GOT3 (cell line): ENCODE data around the gene MTMR8.
"Not testable (repeated sequence)": the region's sequence is repeated elsewhere in the genome, so short reads cannot be mapped to it uniquely, and the experiment has no call there.

Source experiments
- DNase-seq: peaks from one replicate; lab custom pipeline; 2025; ENCODE audit warnings: mixed read lengths; lab: John Stamatoyannopoulos, UW

Gene MTMR8

DNA sequence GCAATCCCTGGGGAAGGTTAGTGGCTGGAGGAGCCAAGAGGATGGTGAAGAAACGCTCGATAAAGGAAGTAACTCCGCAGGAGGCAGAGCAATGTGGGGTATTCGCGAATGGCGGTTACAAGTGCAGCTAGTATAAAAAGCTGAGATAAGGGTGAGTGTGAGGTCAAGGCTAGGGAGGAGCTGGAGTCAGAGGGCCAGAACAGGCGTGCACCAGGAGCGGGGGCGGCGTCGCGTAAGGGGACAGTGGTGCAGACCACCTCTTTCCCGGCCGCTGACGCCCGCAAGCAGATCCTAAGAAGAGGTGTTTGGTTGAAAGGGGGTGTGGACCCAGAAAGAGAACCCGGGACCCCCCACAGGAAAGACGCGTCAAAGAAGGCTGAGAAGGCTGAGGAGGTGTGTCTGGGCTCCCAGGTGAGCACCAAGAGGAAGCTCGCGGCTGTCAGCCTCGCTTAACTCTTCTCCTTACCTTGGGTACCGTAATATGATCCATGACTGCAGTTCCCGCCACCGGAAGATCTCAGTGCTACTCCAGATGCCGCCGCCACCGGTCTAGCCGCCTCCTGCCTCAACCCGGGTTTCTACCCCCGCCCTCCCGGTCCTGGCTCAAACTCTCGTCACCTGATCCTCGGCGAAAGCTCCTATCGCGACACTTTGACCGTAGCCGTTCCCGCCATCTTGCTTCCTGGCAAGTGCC is at the start of gene MTMR8:
MTMR8 (minus strand) TSS at position 579 of the 694 bp plus-strand sequence; CDS start at position 490, 89 bp downstream.
- DNase-seq: no peak

DNA sequence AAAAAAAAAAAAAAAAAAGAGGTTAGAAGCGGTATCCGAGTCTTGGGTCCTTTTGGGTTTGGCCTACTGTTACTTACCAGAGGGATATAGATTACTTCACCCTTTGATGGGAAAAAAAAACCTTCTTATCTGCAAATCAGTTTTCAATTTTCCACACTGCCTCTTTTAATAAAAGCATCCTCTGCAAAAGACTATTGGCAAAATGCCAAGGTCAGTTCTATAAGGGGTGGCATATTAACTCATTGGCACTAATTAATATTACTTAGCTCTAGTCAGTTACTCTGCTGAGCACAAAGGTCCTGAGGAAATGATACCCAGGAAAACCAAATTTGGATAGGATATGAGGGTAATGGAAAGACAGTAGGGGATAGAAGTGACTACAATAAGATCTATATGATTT is 44.3 kb upstream of the MTMR8 start:
- DNase-seq: no peak

DNA sequence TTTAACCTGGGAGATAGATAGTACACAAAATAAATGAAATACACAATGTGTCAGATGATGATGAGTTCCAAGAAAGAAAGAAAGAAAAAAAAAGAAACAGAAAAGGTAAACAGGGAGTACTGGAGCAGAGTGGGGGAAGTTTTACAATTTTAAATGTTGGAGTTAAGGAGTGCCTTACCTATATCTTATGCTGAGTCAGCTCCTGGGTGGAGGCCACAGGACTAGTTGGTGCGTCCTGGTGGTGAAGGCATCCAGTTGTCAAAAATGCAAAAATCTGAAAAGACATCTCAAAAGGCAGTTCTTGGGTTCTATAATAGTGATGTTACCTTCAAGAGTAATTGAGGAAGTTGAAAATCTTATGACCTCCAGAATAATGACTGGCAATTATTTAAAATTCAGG is 42.4 kb upstream of the MTMR8 start:
- DNase-seq: no peak

DNA sequence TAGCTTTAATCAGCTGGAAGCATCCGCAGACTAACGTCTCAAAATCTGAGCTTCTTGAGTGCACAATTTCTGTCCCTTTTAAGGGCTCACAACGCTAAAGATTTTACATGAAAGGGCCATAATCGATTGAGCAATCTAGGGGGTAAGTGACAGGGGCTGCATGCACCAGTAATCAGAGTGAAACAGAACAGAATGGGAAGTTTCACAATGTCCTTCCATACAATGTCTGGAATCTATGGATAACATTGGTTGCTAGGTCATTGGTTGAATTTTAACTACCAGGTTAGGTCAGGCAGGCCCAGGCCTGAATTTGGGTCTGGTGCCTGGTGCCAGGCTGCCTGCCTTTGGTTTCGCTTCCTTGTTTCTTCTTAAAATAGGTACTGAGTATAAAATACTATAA is 42.0 kb upstream of the MTMR8 start:
- DNase-seq: no peak

DNA sequence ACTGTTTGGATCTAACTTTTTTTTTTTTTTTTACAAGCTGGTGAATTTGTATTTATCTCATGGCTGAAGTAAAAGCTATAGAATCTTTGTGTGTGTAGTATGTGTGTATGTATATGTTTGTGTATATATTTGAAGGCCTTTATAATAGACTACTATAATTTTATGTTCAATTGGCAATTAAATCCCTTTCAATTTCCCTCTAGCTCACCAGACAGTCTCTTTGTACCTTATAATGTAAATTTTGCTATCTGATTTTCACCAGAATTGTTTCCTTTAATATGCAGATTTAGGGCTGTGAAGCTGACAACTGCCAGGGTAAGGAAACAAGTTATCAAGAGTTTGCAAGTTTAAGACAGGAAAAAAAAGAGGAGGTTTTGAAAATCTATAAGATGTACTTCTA is 33.1 kb upstream of the MTMR8 start:
- DNase-seq: no peak

DNA sequence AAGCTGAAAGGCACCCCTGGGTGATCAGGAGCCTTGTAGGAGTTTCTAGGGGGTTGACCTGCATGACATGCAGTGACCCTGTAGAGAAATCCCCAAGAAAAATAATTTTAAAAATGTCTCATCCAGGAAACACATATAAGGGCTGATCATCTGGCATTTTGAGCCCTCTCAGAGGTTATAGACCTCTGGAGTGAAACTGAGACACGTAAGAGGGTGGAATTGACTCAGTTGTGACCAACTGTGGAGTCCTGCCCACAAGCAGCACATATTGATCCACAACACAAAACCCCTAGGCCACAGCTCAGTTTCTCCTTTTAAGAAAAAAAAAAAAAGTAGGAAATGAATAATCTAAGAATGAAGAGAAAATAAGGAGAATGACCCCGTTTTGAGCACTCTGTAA is 32.5 kb upstream of the MTMR8 start:
- no peak for DNase-seq

DNA sequence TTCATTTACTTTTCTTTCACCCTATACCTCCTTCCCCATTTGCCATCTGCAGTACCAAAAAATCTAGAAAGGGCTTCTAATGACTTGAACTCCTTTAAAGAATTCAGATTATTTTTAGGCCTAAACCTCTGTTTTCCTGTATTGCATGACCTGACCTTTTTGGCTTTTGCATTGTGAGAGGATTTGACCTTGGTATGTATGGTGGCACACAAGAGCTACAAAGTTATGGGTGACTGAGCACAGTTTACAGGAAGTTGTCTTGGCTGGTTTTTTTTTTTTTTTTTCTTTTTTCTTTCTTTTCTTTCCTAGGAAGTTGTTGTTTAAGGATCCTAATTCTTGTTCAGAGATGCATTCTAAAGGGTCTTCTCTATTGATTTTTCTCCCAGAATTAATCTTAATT is 32.0 kb upstream of the MTMR8 start:
- DNase-seq: no peak

DNA sequence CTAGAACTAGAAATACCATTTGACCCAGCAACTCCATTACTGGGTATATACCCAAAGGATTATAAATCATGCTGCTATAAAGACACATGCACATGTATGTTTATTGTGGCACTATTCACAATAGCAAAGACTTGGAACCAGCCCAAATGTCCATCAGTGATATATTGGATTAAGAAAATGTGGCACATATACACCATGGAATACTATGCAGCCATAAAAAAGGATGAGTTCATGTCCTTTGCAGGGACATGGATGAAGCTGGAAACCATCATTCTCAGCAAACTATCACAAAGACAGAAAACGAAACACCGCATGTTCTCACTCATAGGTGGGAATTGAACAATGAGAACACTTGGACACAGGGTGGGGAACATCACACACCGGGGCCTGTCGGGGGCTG is 14.5 kb upstream of the MTMR8 start:
- DNase-seq: not testable (repeated sequence)

DNA sequence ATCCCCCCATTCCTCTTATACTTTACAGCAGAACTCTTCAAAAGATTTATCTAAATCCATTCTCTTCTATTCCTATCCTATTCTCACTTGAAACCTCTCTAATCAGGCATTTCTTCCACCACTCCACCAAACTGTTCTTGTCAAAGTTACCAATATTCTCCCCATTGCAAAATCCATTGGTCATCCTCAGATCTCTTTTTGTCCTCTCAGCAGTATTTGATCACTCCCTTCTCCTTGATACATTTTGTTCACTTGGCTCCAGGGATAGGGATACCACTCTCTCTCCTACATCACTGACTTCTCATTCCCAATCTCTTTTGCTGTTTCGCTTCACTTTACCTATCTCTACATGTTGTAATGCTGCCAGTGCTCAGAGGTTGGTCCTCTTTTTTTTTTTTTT is 2.8 kb upstream of the MTMR8 start:
- no peak for DNase-seq

DNA sequence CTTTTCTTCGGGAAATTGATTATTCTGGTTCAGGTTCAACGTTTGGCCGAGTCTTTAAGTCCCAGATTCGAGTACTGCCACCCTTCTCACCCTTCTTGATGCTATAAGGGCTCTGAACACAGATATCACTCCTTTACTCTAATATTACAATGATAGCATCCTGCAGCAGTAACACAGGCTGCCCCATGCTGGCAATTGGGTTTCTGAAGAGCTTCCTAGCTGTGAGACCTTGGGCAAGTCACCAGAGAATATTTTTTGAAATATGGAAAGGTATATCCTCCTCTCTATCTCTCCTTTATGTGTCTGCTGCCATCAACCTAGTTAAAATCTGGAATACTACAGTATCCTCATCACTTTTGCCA is 297 bp upstream of the MTMR8 start:
- no peak for DNase-seq

DNA sequence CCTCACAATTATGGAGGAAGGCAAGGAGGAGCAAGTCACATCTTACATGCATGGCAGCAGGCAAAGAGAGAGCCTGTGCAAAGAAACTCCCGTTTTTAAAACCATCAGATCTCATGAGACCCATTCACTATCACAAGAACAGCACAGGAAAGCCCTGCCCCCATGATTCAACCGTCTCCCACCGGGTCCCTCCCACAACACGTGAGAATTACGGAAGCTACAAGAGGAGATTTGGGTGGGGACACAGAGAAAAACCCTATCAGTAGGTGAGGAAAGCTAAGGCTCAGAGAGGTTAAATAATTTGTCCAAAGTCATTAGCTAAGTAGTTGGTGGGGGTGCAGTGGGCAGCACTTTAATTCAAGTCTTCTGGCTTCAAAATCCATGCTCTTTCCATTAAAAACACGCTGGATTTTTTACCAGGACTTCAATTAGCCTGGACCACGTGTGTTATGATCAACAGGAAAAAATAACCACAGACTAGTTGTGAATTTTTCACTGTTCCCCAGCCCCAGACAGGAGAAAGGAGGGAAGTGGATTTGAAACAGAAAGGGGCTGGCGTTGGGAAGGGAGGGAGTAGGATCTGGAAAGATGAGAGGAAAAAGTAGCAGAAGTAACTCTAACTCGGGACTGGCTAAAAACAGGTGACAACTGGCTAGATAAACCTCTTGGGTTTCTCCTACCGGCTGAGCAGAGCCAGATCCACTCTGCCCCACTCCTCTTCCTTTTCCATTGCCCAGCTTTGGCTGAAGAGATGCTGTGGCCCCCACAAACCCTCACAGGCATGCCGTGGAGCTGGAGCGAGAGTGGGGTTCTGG is 986 bp downstream of the MTMR8 start:
- DNase-seq: no peak

DNA sequence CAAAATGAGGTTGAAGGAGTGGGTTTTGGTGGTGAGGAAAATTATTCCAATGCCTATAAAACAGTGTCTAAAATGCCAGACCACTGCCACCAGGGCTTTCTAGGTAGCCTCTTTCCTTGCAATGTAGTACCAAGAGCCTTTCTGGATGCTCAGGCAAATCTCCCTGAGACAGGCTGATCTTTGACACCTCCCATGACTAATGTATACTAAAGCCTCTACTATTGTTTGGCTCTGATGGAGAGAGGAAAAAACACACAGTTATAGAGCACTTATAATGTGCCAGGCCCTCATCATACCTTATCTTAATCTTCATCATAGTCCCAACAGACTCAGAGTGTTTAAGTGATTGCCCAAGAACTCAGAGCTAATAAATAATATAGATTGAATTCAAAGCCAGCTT is 5.8 kb downstream of the MTMR8 start:
- DNase-seq: no peak

DNA sequence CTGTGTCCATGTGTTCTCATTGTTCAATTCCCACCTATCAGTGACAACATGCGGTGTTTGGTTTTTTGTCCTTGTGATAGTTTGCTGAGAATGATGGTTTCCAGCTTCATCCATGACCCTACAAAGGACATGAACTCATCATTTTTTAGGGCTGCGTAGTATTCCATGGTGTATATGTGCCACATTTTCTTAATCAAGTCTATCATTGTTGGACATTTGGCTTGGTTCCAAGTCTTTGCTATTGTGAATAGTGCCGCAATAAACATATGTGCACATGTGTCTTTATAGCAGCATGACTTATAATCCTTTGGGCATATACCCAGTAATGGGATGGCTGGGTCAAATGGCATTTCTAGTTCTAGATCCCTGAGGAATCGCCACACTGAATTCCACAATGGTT is 14.5 kb downstream of the MTMR8 start:
- not testable (repeated sequence) for DNase-seq

DNA sequence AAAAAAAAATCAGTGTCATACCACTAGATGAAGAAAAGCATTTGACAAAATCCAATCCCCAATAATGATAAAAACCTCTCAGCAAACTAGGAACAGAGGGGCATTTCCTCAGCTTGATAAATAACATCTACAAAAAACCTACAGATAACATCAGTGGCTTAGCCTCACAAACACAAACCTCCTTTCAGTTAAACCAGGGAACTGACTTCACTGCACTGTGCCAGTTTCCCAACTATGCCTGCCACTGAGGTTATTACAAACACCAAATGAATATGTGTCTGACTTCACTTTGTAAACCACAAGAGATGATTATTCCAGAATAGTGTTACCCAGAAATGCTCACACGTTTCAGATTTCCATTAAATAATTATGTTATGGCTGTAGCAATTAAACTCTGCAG is 15.3 kb downstream of the MTMR8 start:
- no peak for DNase-seq

DNA sequence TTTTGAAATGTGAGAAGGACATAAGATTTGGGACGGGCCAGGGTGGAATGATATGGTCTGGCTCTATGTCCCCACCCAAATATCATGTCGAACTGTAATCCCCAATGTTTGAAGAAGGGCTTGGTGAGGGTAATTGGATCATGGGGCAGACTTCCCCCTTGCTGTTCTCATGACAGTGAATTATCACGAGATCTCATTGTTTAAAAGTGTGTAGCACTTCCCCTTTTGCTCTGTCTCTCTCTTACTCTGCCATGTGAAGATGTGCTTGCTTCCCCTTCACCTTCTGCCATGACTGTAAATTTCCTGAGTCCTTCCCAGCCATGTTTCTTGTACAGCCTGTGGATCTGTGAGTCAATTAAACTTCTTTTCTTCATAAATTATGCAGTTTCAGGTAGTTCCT is 17.5 kb downstream of the MTMR8 start:
- DNase-seq: no peak

DNA sequence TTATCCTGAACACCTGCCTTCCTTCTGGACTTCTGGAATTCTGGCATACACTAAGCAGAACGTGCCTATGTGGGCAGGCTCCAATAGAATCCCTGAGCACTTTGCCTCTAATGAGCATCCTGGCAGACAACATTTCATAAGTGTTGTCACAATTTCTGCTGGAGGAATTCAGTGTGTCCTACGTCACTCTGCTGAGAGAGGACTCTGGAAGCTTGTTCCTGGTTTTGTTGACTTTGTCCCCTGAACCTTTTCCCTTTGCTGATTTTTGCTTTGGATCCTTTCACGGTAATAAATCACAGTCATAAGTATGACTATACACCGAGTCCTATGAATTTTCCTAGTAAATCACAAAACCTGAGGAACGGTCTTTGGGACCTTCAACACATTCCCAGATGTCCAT is 43.2 kb downstream of the MTMR8 start:
- DNase-seq: no peak

DNA sequence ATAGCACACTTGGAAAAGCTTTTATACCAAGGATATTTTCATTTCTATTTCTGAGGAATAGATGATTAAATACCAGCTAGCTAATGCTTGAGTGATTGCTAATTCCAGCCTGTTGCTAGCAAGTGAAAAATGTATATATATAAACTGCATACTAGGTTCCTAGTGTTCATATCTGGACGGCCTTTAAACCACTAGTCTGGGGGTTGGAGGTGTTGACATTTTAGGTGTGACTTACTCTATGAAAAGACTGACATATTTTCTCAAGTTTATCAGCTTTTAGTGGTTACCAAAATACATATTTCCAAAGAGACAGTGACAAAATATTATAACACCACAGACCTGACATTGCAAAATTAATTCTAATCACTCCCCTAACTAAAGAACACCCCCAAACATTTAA is 44.7 kb downstream of the MTMR8 start:
- no peak for DNase-seq

DNA sequence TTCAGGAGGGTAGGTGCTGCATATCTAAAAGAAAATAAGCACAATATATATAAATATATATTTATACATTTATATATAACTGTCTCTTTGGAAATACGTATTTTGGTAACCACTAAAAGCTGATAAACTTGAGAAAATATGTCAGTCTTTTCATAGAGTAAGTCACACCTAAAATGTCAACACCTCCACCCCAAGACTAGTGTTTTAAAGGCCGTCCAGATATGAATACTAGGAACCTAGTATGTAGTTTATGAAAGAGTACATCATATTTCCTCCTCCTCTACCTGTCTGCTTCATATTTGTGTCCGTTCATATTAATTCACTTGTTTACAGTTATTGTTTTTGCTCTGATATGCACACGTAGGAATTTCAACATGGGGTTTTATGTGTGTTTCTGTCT is 45.2 kb downstream of the MTMR8 start:
- DNase-seq: no peak

DNA sequence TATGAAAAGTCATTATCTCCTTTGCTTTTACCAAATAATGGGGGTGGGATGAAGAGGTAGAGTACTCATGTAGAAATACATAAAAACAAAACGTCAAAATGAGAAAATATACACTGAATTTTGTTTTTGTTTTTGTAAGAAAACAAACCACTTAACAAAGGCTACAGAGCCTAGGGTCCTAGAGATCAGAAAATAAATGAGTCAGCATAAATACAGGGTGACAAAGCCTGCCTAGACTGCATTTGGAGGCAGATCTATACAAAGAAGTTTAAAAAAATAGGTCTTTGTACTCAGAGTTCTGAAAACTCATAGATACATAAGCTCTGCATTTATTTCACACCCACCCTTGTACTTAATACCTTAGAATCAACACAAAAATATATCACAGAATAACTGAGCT is 52.4 kb downstream of the MTMR8 start:
- DNase-seq: no peak

DNA sequence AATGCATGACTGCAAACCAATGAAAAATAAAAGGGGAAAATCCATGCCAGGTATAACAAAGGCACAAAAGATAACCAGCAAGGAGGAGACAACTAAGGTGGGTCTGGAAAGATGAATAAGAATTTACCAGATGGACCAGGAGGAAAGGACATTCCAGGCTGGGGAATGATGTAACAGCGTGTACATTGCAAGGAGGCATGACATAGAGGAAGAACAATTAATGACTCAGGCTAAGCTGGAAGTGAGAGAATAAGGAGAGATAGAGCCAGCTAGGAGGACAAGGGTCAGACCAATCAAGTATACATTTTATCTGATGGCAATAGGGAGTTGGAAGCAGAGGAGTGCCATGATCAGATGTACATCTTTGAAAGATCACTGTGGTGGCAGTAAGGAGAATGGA is 57.0 kb downstream of the MTMR8 start:
- no peak for DNase-seq

DNA sequence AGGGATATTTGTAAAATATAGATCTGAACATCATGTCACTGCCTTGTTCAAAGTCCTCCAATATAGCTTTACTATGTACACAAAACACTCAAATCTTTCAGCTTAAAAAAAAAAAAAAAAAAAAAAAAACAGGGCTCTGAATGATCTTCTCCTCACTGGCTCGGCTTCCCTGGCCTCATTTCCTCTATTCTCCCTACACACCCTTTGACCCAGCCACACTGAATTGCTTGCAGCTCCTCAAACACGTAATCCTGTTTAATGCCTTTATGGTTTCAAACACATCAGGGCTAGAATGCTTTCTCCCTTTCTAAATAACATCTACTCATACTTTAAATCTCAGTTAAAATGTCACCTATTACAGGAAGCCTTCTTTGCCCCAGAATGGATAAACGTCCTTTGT is 60.8 kb downstream of the MTMR8 start:
- no peak for DNase-seq

DNA sequence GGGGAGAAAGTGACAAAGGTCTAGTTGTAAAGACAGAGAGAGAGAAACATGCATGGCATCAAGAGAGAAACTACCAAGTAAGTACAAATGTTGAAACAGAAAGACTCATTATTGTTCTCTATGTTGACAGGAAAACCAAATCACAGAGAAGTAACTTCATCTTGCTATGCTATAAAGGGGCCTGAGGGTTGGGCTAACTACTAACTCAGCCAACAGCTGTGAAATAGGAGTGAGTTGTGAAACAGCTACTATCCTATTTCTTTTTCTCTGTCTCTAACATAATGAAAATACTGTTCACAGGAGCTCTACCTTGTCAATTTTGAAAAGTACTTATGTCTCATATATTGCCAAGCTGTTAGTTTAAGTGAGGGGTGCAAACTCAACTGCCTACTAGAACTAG is 65.0 kb downstream of the MTMR8 start:
- no peak for DNase-seq

DNA sequence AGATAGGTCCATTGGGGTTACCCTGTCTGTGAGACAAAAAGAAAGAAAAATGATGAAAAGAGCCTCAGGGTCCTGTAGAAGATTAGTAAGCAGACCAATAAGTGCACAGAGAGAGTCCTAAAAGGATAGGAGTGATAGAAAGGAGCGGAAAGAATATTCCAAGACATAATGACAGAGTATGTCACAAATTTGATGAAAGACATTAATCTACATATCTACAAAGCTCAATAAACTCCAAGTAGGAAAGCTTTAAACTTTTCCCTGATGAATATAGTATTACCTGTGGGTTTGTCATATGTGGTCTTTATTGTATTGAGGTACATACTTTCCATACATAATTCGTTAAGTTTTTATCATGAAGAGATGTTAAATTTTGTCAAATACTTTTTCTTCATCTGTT is 73.7 kb downstream of the MTMR8 start:
- DNase-seq: no peak

DNA sequence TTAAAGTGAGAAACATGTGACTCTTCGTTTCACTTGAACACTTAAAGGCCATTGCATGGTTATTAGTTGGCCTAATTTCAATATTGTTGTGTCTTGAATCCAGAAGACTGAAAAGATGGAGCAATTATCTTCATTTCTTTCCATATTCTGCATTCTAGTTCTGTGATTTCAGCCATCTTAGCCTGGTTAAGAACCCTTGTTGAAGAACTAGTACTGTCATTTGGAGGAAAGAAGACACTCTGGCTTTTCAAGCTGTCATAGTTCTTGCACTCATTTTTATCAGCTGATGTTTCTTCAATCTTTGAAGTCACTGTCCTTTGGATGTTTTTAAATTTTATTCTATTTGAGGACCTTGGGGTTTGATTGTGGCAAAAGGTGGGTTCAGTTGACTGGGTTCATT is 81.6 kb downstream of the MTMR8 start:
- DNase-seq: no peak
